GM12875 (cell line): ENCODE measurements around the gene CSH1.
"Not testable (repeated sequence)": the region's sequence is repeated elsewhere in the genome, so short reads cannot be mapped to it uniquely, and the experiment has no call there.

Experiments used
- H3K4me3 ChIP-seq: one replicate; pipeline ENCODE4 v1.5.1; 2011; ENCODE audit warnings: low read depth, low read length, control low read depth
- TF ChIP-seq, protein P1 (sequence below): IDR thresholded peaks from 2 replicates; pipeline ENCODE4 v1.5.1; 2011; ENCODE audit warnings: low read depth, mild to moderate bottlenecking, control low read depth, inconsistent platforms, low read length, moderate library complexity, borderline replicate concordance; ENCODE audit not compliant: insufficient read depth

The CSH1 gene

DNA sequence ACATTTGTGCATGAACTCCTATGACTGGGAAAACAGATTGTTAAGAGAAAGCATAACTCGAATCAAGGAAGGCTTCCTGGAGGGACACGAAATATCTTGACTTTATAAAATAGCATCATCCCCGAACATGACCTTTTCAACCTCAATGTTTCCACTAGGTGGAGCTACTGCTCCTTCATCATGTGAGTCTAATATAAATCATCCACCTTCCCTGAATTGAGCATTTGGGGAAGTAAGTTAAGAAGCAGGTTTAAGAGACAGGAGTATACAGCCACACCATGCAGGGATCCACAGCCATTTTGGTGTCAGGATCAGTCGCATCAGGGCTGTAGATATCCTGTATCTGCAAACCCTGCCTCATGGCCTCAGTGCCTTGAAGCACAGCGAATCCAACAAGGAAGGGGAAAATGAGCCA, 7.4 kb upstream of the CSH1 start:
- not testable (repeated sequence) for H3K4me3 ChIP-seq
- TF ChIP-seq, protein P1, sequence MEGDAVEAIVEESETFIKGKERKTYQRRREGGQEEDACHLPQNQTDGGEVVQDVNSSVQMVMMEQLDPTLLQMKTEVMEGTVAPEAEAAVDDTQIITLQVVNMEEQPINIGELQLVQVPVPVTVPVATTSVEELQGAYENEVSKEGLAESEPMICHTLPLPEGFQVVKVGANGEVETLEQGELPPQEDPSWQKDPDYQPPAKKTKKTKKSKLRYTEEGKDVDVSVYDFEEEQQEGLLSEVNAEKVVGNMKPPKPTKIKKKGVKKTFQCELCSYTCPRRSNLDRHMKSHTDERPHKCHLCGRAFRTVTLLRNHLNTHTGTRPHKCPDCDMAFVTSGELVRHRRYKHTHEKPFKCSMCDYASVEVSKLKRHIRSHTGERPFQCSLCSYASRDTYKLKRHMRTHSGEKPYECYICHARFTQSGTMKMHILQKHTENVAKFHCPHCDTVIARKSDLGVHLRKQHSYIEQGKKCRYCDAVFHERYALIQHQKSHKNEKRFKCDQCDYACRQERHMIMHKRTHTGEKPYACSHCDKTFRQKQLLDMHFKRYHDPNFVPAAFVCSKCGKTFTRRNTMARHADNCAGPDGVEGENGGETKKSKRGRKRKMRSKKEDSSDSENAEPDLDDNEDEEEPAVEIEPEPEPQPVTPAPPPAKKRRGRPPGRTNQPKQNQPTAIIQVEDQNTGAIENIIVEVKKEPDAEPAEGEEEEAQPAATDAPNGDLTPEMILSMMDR, result peak; percentile 8; the same call in 1 of the 2 replicates

DNA sequence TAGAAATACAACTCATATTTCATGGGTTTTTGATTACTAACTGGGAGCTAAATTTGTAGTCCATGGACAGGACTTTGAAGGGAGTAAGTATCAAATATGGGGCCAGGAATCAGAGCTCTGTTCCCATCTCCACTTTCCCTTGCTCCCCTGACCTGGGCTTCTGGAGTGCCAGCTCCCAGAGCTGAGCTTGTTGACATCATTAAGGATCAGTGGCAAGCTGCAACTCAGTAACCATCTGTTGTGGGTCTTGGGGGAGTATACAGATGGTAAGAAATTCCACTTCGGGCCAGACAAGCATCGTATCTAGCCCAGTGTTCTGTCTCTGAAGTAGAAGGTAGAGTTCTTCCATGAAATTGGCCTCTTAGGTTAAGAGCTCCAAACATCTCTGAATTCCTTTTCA, 5.6 kb upstream of the CSH1 start:
- H3K4me3 ChIP-seq, result not testable (repeated sequence)

DNA sequence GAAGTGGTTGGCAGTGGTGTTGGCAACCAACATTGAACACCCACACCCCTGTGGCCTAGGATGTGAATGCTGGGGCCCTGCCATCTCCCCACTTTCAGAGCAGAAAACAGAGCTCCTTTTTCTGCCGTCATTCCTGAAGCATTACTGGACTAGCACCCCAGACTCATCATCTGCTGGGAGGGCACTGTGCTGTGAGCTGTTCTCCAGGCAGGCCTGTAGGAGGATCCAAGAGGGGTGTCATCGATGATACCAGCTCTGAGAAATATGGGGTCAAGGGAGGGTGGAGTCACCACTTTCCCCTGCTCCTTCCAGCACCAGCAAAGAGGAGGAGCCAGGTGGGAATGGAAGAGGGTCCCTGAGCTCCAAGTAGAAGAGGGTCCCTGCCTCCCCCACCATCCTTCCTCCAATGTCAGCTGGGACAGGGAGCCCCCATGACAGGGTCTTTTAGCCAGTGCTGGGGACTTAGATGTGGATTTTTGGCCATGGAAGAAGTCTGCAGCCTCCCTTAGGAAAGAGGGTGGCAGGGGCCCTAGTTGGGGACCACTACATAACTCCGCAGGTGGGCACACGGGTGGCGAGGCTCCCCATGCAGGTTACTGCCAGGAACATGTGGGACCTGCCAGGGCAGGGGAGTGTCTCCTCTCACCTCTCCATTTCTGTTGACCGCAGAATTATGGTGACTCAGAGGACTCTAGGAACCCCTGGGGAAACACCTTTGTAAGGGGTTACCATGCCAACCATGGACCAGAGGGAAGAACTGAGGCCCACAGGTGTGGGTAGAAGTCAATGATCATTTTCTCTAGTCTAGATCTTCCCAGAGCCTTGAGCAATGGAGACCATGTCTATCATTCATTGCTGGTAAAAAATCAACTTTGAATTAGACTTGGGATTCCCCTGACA, 2.8 kb upstream of the CSH1 start:
- H3K4me3 ChIP-seq, result not testable (repeated sequence)

DNA sequence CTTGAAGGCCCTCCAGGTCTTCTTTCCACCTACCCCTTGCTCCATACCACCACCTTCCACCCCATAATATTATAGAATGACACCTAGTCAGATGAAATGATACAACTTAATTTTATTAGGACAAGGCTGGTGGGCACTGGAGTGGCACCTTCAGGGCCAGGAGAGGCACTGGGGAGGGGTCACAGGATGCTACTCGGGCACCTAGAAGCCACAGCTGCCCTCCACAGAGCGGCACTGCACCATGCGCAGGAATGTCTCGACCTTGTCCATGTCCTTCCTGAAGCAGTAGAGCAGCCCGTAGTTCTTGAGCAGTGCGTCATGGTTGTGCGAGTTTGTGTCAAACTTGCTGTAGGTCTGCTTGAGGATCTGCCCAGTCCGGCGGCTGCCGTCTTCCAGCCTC, 1.6 kb downstream of the CSH1 start:
- H3K4me3 ChIP-seq, result not testable (repeated sequence)

DNA sequence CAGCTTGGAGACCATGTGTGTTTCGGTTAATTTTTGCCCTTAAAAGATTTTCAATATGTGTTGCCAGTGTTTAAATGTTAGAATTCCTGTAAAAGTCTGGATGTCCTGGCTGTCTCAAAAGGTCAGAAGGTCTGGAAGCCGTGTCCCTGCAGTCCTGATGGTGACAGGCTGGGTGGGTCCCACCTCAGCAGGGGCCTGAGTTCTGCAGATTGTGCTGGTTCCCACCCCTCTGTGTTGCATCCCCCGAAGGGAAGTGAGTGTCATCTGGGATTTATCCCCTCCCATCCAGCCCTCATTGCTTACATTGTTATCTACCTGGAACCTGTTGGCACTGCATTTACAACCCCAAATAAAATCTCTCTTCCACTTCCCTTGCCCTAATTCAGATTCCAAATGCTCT, 2.4 kb downstream of the CSH1 start:
- H3K4me3 ChIP-seq, result not testable (repeated sequence)

DNA sequence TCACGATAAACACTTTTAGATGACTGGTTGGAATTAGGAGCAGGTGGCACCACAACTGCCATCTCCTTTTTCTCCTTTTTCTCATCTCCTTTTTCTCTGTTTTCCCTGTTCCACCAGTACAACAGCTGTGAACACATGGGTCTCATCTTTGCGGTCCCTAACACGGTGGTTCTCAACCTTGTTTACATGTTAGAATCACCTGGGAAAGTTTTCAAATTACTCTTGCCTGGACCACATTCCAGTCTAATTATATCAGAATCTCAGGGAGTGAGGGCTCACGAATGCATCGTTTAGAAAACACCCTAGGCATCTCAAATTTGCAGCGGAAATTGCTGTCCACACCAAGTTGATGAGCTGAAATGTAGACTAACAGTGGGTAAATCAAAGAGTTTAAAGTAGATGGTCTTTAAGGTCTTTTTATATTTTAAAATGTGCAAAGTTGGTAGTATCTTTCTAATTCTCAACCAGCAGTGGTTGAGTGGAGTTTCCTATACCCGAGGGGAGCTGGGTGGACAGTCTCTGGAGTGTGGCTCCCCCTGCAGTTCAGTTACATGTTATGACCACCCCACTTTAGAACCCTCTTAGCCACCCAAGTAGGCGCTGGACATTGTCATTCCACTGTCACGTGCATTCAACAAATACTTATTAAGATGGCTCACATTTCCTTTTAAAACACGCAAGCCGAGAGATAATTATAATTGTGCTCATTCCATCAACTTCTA, 3.9 kb downstream of the CSH1 start:
- H3K4me3 ChIP-seq, result not testable (repeated sequence)
- TF ChIP-seq, protein P1, result 0 out of 2 replicates have a peak, but pooled peaks have one; percentile 8

DNA sequence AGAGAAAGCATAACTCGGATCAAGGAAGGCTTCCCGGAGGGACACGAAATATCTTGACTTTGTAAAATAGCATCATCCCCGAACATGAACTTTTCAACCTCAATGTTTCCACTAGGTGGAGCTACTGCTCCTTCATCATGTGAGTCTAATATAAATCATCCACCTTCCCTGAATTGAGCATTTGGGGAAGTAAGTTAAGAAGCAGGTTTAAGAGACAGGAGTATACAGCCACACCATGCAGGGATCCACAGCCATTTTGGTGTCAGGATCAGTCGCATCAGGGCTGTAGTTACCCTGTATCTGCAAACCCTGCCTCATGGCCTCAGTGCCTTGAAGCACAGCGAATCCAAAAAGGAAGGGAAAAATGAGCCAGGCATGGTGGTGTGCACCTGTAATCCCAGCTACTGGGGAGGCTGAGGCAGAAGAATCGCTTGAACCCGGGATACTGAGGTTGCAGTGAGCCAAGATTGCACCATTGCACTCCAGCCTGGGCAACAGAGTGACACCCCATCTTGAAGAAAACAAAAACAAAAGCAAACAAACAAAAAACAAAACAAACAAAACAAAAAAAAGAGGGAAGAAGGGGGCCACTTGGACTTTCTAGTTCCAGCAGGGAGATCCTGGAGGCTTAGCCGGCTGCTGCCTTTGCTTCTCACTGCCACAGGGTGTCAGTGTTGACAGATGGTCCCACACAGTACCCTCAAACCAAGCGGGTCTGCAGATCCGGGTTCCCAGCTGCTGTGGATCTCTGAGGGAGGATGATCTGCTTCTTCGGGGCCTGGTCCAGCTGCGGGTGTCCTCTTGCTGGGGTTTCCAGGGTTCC, 7.1 kb downstream of the CSH1 start:
- TF ChIP-seq, protein P1, result peak; percentile 53
- H3K4me3 ChIP-seq, result not testable (repeated sequence)

DNA sequence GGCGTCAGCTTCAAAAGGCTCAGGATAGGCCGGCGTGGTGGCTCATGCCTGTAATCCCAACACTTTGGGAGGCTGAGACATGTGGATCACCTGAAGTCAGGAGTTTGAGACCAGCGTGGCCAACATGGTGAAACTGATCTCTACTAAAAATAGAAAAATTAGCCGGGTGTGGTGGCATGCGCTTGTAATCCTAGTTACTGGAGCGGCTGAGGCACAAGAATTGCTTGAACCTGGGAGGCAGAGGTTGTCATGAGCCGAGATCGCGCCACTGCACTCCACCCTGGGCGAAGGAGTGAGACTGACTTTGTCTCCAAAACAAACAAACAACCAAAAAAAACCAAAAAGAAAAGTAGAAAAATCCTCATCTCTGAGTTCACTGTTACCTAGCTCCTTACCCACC, 11.3 kb downstream of the CSH1 start:
- H3K4me3 ChIP-seq, result not testable (repeated sequence)

DNA sequence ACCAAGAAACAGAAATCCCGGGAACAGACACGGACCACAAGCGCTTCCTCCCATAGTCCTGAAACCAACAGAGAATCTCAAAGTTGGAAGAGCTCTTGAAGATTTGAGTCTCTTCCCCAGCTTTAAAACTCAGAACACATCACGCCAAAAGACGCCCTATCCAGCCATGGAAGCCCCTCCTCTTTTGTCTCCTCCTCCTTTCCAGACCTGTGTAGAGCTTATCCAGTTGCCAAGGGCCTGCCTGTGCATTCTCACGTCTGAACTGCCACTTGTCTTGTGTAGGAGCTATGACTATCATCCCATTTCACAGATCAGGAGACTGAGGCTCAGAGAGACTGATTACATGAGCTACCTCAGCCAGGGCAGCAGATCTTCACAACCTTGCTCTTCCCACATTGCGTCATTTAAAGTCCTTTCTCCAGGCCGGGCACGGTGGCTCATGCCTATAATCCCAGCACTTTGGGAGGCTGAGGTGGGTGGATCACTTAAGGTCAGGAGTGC, 13.7 kb downstream of the CSH1 start:
- not testable (repeated sequence) for H3K4me3 ChIP-seq

DNA sequence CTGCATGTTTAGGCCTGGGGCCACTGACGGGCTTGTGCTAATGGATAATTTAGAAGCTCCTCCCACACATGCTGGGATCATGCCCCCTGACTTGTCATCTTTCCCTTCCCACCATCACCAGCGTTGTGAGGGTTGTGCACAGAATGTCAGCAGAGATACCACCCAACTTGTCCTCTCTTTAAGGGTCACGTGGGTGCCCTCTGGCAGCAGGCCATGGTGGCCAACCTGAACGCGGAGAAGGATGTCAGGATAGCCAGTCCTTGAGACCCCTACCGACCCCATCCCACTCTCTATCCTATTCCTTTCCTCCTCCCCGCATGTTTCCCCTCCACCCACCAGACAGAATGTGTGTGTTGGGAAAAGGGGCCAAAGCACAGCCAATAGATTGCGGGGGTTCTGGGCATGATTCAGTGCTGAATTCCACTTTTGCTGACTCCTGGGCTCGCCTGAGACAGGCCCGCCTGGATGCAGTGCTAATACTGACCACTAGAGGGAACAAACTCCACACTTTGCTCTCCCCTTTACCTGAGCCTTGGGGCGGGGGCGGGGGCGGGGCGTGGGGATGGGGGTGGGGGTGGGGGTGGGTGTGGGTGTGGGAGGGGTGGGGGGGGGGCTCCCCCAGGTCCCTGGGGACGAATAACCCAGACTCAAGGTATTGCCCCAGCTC, 14.3 kb downstream of the CSH1 start, which contains the start of gene GH2:
GH2 (minus strand) TSS at position 10 of the 667 bp plus-strand sequence. CDS start 143 bp downstream, outside the sequence.
- H3K4me3 ChIP-seq, result no peak within 1 kb of the TSS
- TF ChIP-seq, protein P1, result peak; percentile 80

DNA sequence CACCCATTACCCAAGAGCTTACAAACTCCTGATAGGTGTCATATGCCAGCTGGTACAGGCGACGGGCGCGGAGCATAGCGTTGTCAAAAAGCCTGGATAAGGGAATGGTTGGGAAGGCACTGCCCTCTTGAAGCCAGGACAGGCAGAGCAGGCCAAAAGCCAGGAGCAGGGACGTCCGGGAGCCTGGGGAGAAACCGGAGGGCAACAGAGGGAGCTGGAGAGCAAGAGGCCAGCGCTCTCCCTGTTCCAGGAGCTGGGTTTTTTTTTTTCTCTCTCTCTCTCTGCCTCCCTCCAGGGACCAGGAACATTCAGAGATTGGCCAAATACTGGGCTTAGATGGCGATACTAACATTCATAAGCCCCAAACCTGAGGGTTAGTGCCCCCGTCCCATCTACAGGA, 15.0 kb downstream of the CSH1 start:
- H3K4me3 ChIP-seq, result not testable (repeated sequence)
